GM18498 (cell line): Measurements from ENCODE around the gene SP140.
"Not testable (repeated sequence)": the region's sequence is repeated elsewhere in the genome, so short reads cannot be mapped to it uniquely, and the experiment has no call there.

Source experiments
- ATAC-seq: cut with Tn5 transposase; IDR thresholded peaks from one replicate; pipeline ENCODE4 v1.9.1; 2021; ENCODE audit warnings: mild to moderate bottlenecking, moderate library complexity; ENCODE audit not compliant: unreplicated experiment

Gene SP140

GRCh38 chr2:230224458-230224857, 1.1 kb upstream of the SP140 start:
- no peak for ATAC-seq

DNA sequence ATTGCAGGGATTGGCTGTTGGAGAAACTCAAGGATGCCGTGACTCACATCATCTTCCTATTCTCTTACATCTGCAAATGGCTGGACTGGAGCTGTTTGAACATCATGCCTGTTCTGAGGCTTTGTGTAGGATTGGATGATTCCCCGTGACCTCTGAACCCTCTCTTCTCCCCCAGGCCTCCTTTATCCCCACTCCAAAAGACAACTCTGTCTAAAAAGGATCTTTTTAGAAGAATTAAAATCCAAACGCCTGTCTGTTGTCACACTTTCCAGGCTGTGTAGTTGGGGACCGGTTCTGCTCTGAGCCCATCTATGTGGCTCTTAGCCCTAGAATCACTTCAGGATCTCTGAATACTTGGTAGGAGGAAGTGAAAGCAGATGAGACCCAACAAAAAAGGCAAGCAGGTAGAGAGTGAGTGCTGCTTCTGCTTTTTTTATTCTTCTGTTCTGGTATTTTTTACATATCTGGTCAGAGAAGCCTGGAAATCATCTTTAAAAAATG, 565 bp downstream of the SP140 start:
- peak; percentile 78 for ATAC-seq

DNA sequence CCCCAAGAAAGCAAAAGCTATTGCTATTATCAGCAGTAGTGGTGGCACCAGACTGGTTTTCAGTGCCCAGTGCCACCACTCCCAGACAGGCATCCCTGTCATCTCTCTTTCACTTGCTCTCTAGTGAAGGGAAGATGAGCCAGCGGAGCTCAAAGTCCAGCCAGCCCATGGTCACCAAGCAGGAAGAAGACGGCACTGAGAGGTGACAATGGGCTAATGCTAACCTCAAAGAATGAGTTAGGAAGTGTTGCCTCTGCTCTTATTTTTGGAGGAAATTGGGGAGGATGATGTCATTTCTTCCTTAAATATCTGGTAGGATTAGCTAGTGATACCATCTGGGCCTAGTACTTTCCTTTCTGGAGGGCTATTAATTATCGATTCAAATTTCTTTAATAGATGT, 1.7 kb downstream of the SP140 start:
- no peak for ATAC-seq

DNA sequence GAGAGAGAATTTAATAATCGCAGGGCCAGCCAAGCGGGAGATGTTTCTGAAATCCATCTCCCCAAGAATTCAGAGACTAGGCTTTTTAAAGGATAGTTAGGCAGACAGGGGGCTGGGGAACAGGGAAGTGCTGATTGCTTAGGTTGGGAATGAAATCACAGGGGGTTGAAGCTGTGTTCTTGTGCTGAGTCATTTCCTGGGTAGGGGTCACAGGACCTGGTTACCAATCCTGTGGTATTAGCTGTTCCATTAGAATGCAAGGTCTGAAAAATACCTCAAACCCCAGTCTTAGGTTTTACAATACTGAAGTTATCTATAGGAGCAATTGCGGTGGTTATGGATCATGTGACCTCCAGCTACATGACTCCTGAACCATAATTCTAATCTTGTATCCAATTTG, 4.6 kb downstream of the SP140 start:
- ATAC-seq: no peak

DNA sequence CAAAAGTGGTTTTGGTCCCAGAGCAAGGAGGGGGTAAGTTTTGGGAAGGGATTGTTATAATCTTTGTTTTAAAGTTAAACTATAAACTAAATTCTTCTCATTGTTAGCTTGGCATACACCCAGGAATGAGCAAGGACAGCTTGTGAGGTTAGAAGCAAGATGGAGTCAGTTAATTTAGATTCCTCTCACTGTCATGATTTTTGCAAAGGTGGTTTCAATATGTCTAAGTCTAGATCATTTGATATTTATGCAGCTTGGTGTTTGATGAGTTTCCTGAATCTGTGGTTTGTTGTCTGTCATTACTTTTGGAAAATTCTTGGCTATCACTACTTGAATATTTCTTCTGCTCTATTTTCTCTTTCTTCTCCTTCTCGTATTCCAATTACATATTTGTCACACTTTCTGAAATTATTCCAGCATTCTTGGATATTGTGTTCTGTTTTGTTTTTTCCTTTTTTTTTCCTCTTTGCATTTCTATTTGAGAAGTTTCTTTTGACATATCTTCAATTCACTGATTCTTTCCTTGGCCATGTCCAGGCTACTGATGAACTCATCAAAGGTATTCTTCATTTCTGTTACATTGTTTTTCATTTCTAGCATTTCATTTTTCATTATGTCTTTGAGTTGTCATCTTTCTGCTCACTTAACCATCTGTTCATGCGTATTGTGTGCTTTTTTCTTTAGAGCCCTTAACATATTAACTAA, 5.1 kb downstream of the SP140 start:
- ATAC-seq: no peak

GRCh38 chr2:230231251-230231650, 5.7 kb downstream of the SP140 start:
- no peak for ATAC-seq

DNA sequence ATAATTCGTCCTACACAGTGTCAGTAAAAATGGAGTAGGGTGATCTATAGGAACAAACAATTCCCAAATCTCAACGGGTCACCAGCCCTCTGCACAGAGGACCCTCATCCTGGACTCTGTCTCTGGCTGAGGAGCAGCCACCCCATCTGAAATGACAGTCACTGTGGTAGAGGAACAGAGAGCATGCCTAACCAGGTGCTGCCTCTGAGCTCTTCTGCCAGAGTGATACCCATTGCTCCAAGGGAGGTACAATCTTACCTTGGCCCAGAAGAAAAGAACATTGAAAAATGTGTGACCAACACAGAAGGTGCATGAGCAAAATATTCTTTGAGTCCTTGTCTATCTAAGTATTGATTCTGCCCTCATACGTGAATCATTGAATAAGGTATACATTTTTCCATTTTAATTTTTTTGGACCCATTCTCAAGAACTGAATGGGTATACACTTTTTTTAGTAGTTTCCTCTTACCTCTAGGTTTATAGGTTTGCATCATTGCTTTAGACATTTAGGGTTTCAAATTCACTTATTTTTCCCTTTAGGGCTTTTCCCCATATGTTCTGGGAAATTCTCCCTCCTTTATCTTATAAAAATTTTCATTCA, 8.7 kb downstream of the SP140 start:
- peak; percentile 72 for ATAC-seq

- no peak for ATAC-seq
These were observed 9.3 kb downstream of the SP140 start for GRCh38 chr2:230234845-230235244.

DNA sequence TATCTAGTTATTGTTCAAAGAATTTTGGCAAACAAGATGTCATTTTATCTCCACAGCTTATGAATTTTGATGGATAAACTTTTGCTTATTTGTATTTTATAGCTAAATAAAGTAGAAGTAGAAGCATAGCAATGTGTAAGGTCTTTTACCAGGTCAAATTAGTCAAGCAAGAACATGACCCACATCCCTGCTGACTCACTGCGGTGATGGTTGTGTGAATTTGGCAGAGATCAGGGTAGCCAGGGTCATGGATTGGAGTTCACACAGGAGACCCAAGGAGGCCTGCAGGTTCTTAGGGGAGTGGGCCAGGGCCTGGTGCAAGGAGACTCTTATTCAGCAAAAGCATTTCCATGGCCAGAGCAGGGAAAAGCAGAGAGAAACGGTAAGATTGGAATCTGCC, 18.7 kb downstream of the SP140 start:
- no peak for ATAC-seq

DNA sequence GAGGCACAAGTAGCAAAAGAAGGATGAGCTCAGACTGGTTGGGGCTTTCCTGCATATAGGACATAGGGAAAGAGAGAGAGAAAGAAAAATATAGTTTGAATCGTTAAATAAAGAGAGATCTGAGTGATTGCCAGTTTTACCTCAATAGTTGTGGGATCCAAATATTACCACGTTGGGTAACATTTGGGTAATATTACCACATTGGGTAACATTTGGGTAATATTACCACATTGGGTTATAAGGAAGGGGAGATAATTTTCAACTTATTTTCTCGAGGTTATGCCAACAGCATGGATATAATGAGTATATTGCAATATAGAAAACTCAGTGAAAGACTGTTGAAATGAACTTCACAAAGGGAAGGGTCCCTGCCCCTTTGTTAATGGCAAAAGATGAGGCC, 20.7 kb downstream of the SP140 start:
- ATAC-seq: no peak

GRCh38 chr2:230250231-230250630, 24.7 kb downstream of the SP140 start:
- no peak for ATAC-seq

DNA sequence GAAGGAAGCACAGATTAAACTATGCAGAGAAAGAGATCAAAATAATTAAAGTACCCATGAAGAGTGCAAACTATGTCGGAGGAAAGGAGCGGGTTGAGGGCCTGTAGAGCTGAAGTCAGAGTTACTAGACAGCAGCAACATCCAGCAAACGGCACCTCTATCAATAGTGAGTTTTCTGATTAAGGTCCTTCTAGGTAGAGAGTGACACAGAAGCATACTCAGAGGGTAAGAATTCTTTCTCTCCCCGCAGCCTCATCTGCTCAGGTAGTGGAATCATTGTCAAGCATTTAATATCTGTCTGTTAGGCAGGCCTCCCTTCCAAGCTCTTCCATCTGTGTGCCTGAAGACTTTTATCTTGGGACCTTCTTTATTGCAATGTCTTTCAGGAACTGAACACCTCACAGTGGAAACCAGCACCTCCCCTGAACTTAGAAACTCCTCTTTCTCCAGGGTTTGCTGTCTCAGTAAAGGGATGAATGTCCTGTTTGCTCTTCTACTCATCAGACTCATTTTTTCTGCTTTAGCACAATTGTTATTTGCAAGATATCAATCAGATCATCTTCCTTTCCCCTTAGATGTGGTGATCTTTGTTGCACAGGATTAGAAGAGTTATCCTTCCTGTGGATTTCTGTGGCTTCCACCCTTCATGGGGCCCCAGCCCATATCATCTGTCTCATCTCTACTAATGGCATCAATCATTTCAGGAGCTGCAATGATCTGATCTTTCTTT, 28.8 kb downstream of the SP140 start:
- no peak for ATAC-seq

- ATAC-seq: no peak
These were observed 31.3 kb downstream of the SP140 start for GRCh38 chr2:230256733-230257332.

DNA sequence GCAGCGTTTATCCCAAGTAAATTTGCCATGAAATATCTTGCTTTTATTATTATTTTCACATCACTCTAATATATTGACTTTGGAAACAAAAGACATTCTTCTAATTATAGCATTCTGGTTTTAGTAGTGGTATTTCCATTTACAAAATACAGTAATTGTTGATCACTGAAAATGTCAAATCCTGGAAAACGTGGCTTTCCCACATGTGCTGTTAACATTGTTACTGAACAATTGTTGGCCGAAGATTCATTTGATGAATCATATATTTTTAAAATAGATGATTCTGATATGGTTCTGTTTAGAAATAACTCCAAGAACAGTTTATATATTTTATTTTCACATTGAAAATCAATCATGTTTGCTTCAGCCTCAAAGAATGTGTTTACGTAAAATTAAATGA, 32.9 kb downstream of the SP140 start:
- no peak for ATAC-seq

GRCh38 chr2:230262246-230262645, 36.7 kb downstream of the SP140 start:
- no peak for ATAC-seq

DNA sequence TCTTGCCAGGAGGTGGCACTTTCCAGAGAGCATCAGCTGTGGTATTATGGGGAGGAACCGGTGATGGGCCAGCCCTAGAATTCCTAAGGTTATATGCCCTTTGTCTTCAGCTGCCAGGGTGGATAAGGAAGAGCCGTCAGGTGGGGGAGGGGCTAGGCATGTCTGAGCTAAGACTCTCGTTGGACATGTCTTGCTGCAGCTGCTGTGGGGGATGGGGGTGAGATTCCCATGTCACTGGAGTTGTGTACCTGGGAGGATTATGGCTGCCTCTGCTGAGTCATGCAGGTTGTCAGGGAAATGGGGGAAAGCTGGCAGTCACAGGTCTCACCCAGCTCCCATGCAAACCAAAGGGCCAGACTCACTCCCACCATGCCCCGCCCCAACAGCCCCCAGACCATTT, 39.4 kb downstream of the SP140 start:
- not testable (repeated sequence) for ATAC-seq

DNA sequence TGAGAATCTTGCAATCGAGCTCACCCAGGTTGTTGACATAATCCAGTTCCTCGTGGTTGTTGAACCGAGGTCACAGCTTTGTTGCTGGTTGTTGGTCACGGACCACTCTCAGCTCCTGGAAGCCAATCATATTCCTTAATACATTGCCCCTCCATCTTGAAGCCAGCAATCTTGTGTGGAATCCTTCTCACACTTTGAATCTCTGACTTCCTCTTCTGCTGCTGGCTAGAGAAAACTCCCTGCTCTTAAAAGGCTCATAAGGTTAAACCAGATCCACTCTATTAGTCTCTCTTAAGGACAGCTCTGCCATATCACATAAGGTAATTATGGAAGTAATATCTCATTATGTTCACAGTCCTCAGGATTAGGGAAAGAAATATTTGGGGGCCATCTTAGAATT, 41.1 kb downstream of the SP140 start:
- ATAC-seq: no peak

GRCh38 chr2:230267059-230267458, 41.5 kb downstream of the SP140 start:
- ATAC-seq: no peak

DNA sequence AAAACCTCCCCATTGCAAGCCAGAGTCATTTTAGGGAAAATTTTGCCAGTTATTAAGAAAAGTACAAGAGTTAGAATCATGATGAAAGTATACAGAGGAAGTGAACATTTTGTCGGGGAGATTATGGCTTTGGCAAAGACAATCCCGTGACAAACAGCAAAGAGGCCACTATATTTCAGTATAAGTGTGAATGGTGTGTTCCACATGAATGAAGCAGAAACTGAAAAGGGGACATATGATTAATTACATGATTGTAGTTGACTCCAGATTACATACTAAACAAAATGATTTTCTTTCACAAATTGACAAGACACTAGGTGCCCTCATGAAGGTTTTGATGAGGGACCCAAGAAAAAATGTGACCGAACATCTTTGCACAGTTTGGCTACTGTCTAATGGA, 42.0 kb downstream of the SP140 start:
- ATAC-seq: peak; percentile 64

DNA sequence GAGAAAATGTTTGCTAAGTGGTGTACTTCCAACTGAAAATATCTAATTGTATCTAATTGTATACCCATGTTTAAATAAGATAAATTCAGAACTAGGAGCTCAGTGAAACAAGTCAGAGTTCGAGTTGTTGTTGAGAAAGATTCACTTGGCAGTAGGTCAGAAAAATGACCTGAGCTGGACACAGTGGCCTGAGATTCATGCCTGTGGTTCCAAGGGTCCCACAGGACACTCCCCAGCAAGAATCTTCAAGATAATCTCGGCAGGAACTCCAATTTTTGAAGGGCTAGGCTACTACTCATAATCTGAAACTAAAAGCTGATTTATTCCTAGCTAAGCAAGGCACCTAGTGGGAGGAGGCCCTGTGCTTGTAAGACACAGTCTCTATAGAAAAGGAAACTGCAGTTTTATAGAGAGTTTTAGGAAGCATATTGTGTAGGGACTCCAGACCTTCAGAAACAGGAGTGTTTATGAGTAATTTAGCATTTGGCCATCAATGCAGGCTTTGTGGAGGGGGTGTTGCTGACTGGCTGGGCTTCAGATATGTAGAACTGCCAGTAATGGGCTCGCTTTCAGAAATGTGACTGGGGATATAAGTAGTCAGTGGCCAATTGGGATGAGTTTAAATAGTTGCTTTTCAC, 43.2 kb downstream of the SP140 start:
- ATAC-seq: peak; percentile 64

GRCh38 chr2:230269715-230270114, 44.2 kb downstream of the SP140 start:
- ATAC-seq: no peak
